Measurements from ENCODE around the gene MYO1B.

DNA sequence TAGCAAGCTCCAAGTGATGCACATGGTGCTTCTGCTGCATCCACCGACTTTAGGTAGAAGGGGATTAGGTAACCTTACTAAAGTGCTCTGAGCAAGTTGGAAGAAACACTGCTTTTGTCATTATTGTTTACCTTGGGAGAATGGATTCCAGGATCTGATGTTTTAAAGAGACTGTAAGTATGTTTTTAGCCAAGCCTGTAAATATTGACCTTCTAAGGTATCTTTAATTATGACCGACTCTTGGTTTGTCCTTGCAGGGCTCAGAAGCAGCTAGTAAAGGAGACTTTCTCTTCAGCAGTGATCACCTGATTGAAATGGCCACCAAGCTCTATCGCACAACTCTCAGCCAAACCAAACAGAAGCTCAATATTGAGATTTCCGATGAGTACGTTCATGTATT lies 170.7 kb downstream of the MYO1B start:
- no peak for TF ChIP-seq CTCF (IDR thresholded peaks at IDR 0.05 in 2 of 3, conservative IDR thresholded peaks at IDR 0.05 in 1 of 3; ENCODE audit: control insufficient read depth in 2 of 3, extremely low read depth in 1 of 3, insufficient read depth in 1 of 3, low read depth in 3 of 3, low read length in 3 of 3)
- no peak for TF ChIP-seq TCF12 (IDR thresholded peaks at IDR 0.05; ENCODE audit: low read depth, low read length)
- no peak for TF ChIP-seq NFYB (IDR thresholded peaks at IDR 0.05; ENCODE audit: insufficient read depth, low read depth, low read length)
- no peak for TF ChIP-seq TCF7 (IDR thresholded peaks at IDR 0.05; ENCODE audit: borderline replicate concordance)
- no peak for TF ChIP-seq SPI1 (IDR thresholded peaks at IDR 0.05; ENCODE audit: borderline replicate concordance, insufficient read depth, low read depth, low read length)
- TF ChIP-seq, protein P1, sequence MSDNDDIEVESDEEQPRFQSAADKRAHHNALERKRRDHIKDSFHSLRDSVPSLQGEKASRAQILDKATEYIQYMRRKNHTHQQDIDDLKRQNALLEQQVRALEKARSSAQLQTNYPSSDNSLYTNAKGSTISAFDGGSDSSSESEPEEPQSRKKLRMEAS (IDR thresholded peaks at IDR 0.05; ENCODE audit: low read depth, low read length), result no peak
- no peak for TF ChIP-seq POLR2A (IDR thresholded peaks at IDR 0.05; ENCODE audit: low read depth, low read length)
- TF ChIP-seq MXI1 (IDR thresholded peaks at IDR 0.05; ENCODE audit: low read depth, low read length), result no peak
- TF ChIP-seq ZZZ3 (IDR thresholded peaks at IDR 0.05; ENCODE audit: control insufficient read depth, insufficient read length, low read depth), result no peak

All from GM12878 (cell line).